HG03139 (cell line): Measurements from ENCODE around the gene GRAMD4.
"Not testable (repeated sequence)": the region's sequence is repeated elsewhere in the genome, so short reads cannot be mapped to it uniquely, and the experiment has no call there.

Source experiments
- ATAC-seq: cut with Tn5 transposase; IDR thresholded peaks from one replicate; pipeline ENCODE4 v1.9.1; 2021; ENCODE audit not compliant: unreplicated experiment

GRAMD4 gene

GRCh38 chr22:46617986-46618647 is 2.1 kb upstream of the GRAMD4 start:
- ATAC-seq = no peak

GRCh38 chr22:46618667-46619066 is 1.5 kb upstream of the GRAMD4 start:
- no peak for ATAC-seq

GRCh38 chr22:46619240-46619829 is 851 bp upstream of the GRAMD4 start:
- ATAC-seq = no peak

GRCh38 chr22:46620588-46621242 is 529 bp downstream of the GRAMD4 start:
- no peak for ATAC-seq

GRCh38 chr22:46621243-46621930 is 1.2 kb downstream of the GRAMD4 start:
- ATAC-seq = not testable (repeated sequence)

- no peak for ATAC-seq
Measured at GRCh38 chr22:46622081-46622521, 1.9 kb downstream of the GRAMD4 start.

GRCh38 chr22:46625113-46625842 is 5.1 kb downstream of the GRAMD4 start:
- ATAC-seq = no peak

GRCh38 chr22:46625843-46626349 is 5.7 kb downstream of the GRAMD4 start:
- no peak for ATAC-seq

GRCh38 chr22:46626356-46626755 is 6.2 kb downstream of the GRAMD4 start:
- ATAC-seq = no peak

GRCh38 chr22:46626911-46627805 is 7.0 kb downstream of the GRAMD4 start:
- no peak for ATAC-seq

GRCh38 chr22:46627806-46628482 is 7.8 kb downstream of the GRAMD4 start:
- no peak for ATAC-seq

GRCh38 chr22:46628756-46629155 is 8.6 kb downstream of the GRAMD4 start:
- ATAC-seq = no peak

GRCh38 chr22:46629291-46629690 is 9.1 kb downstream of the GRAMD4 start:
- ATAC-seq = no peak

- ATAC-seq = no peak
Measured at GRCh38 chr22:46631113-46631512, 10.9 kb downstream of the GRAMD4 start.

GRCh38 chr22:46632646-46633249 is 12.6 kb downstream of the GRAMD4 start:
- no peak for ATAC-seq

- no peak for ATAC-seq
Measured at GRCh38 chr22:46633334-46633890, 13.2 kb downstream of the GRAMD4 start.

GRCh38 chr22:46634011-46634699 is 14.0 kb downstream of the GRAMD4 start:
- no peak for ATAC-seq
